HL-60 (cell line): ENCODE measurements around the gene GOT1.

Source experiments
- POLR2AphosphoS5 ChIP-seq: IDR thresholded peaks from 2 replicates; pipeline ENCODE4 v1.6.1; 2012; ENCODE audit warnings: low read depth
- SPI1 ChIP-seq: IDR thresholded peaks from 2 replicates; pipeline ENCODE4 v1.6.1; 2012; ENCODE audit warnings: low read depth, mild to moderate bottlenecking, borderline replicate concordance
- TF ChIP-seq, protein P1 (sequence below): IDR thresholded peaks from one replicate; pipeline ENCODE4 v1.5.1; 2011; ENCODE audit warnings: low read length, control low read depth, inconsistent platforms; ENCODE audit not compliant: insufficient read depth
- TF ChIP-seq, protein P2 (sequence below): IDR thresholded peaks from 2 replicates; pipeline ENCODE4 v1.6.1; 2012; ENCODE audit warnings: low read depth; ENCODE audit not compliant: insufficient replicate concordance

DNA sequence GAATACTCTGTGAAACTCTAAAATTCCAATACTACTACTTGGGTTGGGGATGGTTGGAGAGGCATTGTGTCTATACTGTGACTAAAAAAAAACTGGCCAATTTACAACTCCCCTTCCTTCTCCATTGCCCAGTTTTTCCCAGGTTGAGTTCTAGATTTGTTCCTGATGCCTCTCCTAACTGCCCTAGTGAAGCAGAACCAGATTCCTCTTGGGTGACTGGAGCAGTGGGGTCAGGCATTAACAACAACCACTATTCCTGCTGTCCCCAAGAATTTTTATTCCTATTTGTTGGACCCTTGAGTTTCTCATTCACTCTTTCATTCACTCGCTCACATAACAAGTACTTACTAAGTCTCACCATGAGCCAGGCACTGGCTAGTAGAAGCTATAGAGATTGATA lies 5.8 kb downstream of the GOT1 start:
- TF ChIP-seq, protein P1, sequence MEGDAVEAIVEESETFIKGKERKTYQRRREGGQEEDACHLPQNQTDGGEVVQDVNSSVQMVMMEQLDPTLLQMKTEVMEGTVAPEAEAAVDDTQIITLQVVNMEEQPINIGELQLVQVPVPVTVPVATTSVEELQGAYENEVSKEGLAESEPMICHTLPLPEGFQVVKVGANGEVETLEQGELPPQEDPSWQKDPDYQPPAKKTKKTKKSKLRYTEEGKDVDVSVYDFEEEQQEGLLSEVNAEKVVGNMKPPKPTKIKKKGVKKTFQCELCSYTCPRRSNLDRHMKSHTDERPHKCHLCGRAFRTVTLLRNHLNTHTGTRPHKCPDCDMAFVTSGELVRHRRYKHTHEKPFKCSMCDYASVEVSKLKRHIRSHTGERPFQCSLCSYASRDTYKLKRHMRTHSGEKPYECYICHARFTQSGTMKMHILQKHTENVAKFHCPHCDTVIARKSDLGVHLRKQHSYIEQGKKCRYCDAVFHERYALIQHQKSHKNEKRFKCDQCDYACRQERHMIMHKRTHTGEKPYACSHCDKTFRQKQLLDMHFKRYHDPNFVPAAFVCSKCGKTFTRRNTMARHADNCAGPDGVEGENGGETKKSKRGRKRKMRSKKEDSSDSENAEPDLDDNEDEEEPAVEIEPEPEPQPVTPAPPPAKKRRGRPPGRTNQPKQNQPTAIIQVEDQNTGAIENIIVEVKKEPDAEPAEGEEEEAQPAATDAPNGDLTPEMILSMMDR: no peak
- no peak for TF ChIP-seq POLR2AphosphoS5
- TF ChIP-seq SPI1: no peak
- TF ChIP-seq, protein P2, sequence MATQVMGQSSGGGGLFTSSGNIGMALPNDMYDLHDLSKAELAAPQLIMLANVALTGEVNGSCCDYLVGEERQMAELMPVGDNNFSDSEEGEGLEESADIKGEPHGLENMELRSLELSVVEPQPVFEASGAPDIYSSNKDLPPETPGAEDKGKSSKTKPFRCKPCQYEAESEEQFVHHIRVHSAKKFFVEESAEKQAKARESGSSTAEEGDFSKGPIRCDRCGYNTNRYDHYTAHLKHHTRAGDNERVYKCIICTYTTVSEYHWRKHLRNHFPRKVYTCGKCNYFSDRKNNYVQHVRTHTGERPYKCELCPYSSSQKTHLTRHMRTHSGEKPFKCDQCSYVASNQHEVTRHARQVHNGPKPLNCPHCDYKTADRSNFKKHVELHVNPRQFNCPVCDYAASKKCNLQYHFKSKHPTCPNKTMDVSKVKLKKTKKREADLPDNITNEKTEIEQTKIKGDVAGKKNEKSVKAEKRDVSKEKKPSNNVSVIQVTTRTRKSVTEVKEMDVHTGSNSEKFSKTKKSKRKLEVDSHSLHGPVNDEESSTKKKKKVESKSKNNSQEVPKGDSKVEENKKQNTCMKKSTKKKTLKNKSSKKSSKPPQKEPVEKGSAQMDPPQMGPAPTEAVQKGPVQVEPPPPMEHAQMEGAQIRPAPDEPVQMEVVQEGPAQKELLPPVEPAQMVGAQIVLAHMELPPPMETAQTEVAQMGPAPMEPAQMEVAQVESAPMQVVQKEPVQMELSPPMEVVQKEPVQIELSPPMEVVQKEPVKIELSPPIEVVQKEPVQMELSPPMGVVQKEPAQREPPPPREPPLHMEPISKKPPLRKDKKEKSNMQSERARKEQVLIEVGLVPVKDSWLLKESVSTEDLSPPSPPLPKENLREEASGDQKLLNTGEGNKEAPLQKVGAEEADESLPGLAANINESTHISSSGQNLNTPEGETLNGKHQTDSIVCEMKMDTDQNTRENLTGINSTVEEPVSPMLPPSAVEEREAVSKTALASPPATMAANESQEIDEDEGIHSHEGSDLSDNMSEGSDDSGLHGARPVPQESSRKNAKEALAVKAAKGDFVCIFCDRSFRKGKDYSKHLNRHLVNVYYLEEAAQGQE: no peak
